Psoas muscle (tissue), 8 donors: ENCODE measurements around the gene MYO15B. TPM values are rescaled to one million over a fixed set of nuclear protein-coding genes. Genes with fewer than 3 reads are reported as not detected.

Experiments used
- ATAC-seq, 4 donors: fragments of 200-7000 bp; cut with Tn5 transposase; one replicate each; pipeline ENCODE4 v1.9.1; 2020; ENCODE audit warnings: moderate library complexity in 3 of 4, mild to moderate bottlenecking in 2 of 4
- DNase-seq, 2 donors: peaks; one replicate each; pipeline ENCODE4 v3.0.0-alpha.2; 2020
- H3K27ac ChIP-seq: fragments of 200-600 bp; one replicate; pipeline ENCODE4 v1.8.0; 2022
- H3K27me3 ChIP-seq, 3 donors: fragments of 200-600 bp in 1 of 3; one replicate each; pipeline versions ENCODE4 v1.6.1 to v1.8.0; 2013 to 2022; ENCODE audit warnings: low read length in 2 of 3, mild to moderate bottlenecking in 2 of 3, moderate library complexity in 1 of 3; ENCODE audit not compliant: insufficient read depth in 3 of 3
- H3K36me3 ChIP-seq, 2 donors: fragments of 200-600 bp in 1 of 2; one replicate each; pipeline versions ENCODE4 v1.6.1 to v1.8.0; 2013 to 2022; ENCODE audit warnings: low read depth in 1 of 2, mild to moderate bottlenecking in 1 of 2, moderate library complexity in 1 of 2; ENCODE audit not compliant: insufficient read depth in 1 of 2
- H3K4me1 ChIP-seq: fragments of 200-600 bp; one replicate; pipeline ENCODE4 v1.8.0; 2022
- H3K4me3 ChIP-seq: fragments of 200-600 bp; one replicate; pipeline ENCODE4 v1.8.0; 2022; ENCODE audit warnings: mild to moderate bottlenecking
- H3K9me3 ChIP-seq: fragments of 200-600 bp; one replicate; pipeline ENCODE4 v1.8.0; 2022
- WGBS, 3 donors: extraction: QIAGEN DNeasy Blood & Tissue Kit; methylation state at CpG; one replicate each; pipeline versions ENCODE4 v1.1.6 to v1.1.7; 2013; 5-methylcytosine and 5-hydroxymethylcytosine counted together
- intact Hi-C, 2 donors: fragments of 100-400 bp; cut with DNase I; formaldehyde crosslinking; loops; one replicate each; pipeline versions ENCODE4 v1.11.0 to v1.14.2; 2022
- polyA plus RNA-seq, 3 donors: library from polyadenylated mRNA; stranded (reverse); fragments of 200-250 nt; gene quantifications; one replicate each; pipeline ENCODE4 v1.2.3, GENCODE V29; 2013
- total RNA-seq, 4 donors: library from RNA; stranded (reverse); fragmentation: NEBNext Ultra II Directional in 2 of 4; extraction: Animal tissue kit (Norgen Biotek cat#: 25700) in 2 of 4; gene quantifications; one replicate each; pipeline versions ENCODE4 v1.2.1 to v1.2.4, GENCODE V29; 2021 to 2023
- TF ChIP-seq, protein P1 (sequence below): fragments of 200-600 bp; IDR thresholded peaks from one replicate; pipeline ENCODE4 v1.8.0; 2022; ENCODE audit warnings: antibody characterized with exemption
- donor health status: healthy with polysubstance abuse.
- donor health status: DM: no; HTN: no; CAD: no; lungs with moderate emphysema.
- donor health status: Bipolar disorder and iron deficiency.
- donor health status: healthy.
- donor health status: DM: yes; HTN: yes; CAD: no.
- donor health status: DM: no; HTN: no; CAD: no.
- donor health status: DM: no; HTN: no; CAD: no.
- donor health status: DM: yes; HTN: yes; CAD: no.

MYO15B gene
- total and polyA plus RNA-seq, 7 donors = 5.2 to 28.2 (median 16.7) TPM

DNA sequence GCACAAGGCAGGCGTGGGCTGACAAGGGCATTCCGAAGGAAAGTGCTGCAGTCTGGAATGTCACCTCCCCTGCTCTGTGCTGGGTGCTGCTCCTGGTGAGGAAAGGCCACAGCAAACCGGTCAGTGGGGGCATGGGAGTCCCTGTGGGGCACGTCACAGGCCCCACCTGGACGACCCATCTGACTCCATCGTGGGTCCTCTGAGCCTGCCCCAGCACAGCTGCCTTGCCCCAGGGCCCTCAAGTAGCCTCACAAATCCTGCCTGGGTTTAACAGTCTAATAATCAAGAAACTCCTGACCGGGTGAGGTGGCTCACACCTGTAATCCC lies 2.8 kb upstream of the MYO15B start:
- Histone ChIP-seq H3K27ac (no peak overlapping the region), H3K36me3 (no peaks in the 10 kb centered on the region), H3K4me3 (no peak overlapping the region), H3K27me3 (peaks cover 0 to 11% (median 6%) of the 10 kb centered on the region in 3 donors), H3K9me3 (no peaks in the 10 kb centered on the region), H3K4me1 (peaks cover 2% of the 10 kb centered on the region)
- intact Hi-C loops = loop anchor here in 1 of 2 donors (5.0 kb wide), 1 partner anchor 68 kb away; the partner anchor contains the start of genes CASKIN2 and TSEN54
- WGBS, 3 donors = 85 to 91% (median 87%) methylated on average over 7 of the region's 7 CpGs
- TF ChIP-seq, protein P1, sequence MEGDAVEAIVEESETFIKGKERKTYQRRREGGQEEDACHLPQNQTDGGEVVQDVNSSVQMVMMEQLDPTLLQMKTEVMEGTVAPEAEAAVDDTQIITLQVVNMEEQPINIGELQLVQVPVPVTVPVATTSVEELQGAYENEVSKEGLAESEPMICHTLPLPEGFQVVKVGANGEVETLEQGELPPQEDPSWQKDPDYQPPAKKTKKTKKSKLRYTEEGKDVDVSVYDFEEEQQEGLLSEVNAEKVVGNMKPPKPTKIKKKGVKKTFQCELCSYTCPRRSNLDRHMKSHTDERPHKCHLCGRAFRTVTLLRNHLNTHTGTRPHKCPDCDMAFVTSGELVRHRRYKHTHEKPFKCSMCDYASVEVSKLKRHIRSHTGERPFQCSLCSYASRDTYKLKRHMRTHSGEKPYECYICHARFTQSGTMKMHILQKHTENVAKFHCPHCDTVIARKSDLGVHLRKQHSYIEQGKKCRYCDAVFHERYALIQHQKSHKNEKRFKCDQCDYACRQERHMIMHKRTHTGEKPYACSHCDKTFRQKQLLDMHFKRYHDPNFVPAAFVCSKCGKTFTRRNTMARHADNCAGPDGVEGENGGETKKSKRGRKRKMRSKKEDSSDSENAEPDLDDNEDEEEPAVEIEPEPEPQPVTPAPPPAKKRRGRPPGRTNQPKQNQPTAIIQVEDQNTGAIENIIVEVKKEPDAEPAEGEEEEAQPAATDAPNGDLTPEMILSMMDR = no peak
- DNase-seq (no peak), ATAC-seq (no peak)

DNA sequence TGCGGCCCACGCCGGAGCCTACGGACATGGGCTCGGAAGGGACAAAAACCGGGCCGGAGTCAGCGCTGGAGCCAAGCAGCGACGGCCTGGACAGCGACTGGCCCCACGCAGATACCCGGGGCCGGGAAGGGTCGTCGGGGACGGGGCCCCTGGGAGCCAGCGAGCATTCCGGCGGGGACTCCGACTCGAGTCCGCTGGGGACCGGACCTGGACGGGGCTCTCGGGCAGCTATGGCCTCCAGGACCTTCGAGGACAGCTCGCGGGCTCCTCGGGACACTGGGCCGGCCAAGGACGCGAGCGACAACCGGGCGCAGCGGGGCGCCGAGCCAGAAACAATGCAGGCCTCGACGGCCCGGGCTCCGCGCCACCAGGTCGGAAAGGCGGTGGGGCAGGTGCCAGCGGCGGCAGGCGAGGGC lies 1.0 kb downstream of the MYO15B start:
- peak overlapping the region; percentile 76 for H3K27ac ChIP-seq
- intact Hi-C loops = loop anchor here in 1 of 2 donors (2.0 to 5.0 kb wide), 2 partner anchors 71 to 162 kb away; partner anchors contain the start of genes CASKIN2 and TSEN54
- WGBS, 3 donors = 1% methylated on average over 33 to 49 of the region's 49 CpGs

DNA sequence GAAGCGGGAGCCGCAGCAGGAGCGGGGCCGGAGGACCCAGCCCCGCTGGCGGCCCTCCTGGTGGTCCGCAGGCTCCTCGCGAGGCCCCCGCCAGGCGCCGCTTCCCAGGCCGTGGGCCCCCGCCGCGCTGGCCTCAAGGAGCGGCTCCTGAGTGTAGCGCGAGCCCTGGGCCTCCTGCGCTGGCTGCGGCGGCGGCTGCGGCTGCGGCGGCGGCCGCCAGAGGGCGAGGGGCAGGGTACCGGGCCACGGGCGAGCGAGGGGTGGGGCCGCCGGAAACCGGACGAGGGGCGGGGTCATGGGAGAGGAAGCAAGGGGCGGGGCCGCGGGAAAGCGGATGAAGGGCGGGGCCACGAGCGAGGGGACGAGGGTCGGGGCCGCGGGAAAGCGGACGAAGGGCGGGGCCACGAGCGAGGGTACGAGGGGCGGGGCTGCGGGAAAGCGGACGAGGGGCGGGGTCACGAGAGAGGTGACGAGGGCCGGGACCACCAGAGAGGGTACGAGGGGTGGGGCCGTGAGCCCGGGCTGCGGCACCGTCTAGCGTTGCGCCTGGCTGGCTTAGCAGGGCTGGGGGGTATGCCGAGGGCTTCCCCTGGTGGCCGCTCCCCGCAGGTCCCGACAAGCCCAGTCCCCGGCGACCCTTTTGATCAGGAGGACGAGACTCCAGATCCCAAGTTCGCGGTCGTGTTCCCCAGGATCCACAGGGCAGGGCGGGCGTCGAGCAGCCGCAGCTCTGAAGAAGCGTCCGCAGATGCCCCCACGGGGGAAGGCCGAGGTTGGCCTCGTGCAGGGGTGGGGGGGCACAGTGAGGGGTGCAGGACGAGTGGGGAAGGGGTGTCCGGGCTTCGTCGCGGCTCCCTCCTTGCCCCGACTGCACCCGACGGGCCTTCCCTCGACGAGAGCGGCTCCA lies 1.7 kb downstream of the MYO15B start:
- peak; percentile 97 to 98 for DNase-seq
- Histone ChIP-seq H3K36me3 (no peaks in the 10 kb centered on the region), H3K9me3 (no peaks in the 10 kb centered on the region), H3K27ac (peak overlapping the region; percentile 76), H3K27me3 (peaks cover 0 to 11% (median 6%) of the 10 kb centered on the region in 3 donors), H3K4me3 (peak overlapping the region; percentile 76), H3K4me1 (peaks cover 3% of the 10 kb centered on the region)
- intact Hi-C loops = loop anchor here in 1 of 2 donors (2.0 to 5.0 kb wide), 2 partner anchors 72 to 162 kb away; partner anchors contain the start of genes CASKIN2 and TSEN54
- peak; percentile 91 to 95 (median 94) for ATAC-seq
- TF ChIP-seq, protein P1 = peak; percentile 58
- 2 to 9% (median 4%) methylated on average over 33 to 100 of the region's 100 CpGs for WGBS, 3 donors

More for the DNA sequence above, 1.0 kb downstream of the MYO15B start:
- DNase-seq (peak; percentile 64 to 72), ATAC-seq (peak in 3 of 4 donors; percentile 2 to 18 (median 14))
- TF ChIP-seq, protein P1 = no peak
- Histone ChIP-seq H3K9me3 (no peaks in the 10 kb centered on the region), H3K4me3 (peak overlapping the region; percentile 76), H3K4me1 (peaks cover 3% of the 10 kb centered on the region), H3K27me3 (peaks cover 0 to 11% (median 6%) of the 10 kb centered on the region in 3 donors), H3K36me3 (no peaks in the 10 kb centered on the region)

DNA sequence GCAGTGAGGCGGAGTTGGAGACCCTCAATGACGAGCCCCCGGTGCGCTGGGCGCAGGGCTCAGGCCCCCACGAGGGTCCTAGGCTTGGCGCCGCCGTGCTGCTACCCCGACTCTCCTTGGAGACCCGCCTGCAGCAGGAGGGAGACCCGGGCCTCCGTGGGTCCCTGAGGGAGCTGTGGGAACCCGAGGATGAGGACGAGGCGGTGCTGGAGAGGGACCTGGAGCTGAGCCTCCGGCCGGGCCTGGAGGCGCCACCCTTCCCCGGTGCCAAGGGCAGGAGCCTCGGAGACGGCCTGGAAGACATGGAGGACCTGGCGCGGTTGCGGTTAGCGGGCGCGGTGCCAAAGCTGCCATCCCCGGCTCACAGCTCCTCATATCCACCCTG lies 2.3 kb downstream of the MYO15B start:
- H3K36me3 ChIP-seq = no peaks in the 10 kb centered on the region
- WGBS, 3 donors = 43 to 54% (median 47%) methylated on average over 21 to 29 of the region's 29 CpGs
- intact Hi-C loops = loop anchor here in 1 of 2 donors (2.0 to 5.0 kb wide), 2 partner anchors 73 to 163 kb away; partner anchors contain the start of genes CASKIN2 and TSEN54
- no peaks in the 10 kb centered on the region for H3K9me3 ChIP-seq
- ATAC-seq (peak in 2 of 4 donors; percentile 2 to 7), DNase-seq (no peak)
- peak overlapping the region; percentile 30 for H3K27ac ChIP-seq
- H3K27me3 ChIP-seq = peaks cover 0 to 11% (median 4%) of the 10 kb centered on the region in 3 donors
- TF ChIP-seq, protein P1 = no peak
- H3K4me1 ChIP-seq = peaks cover 3% of the 10 kb centered on the region
- peak overlapping the region; percentile 76 for H3K4me3 ChIP-seq
